Measurements from ENCODE around the gene LHX4. TPM values are rescaled to one million over a fixed set of nuclear protein-coding genes. Genes with fewer than 3 reads are reported as not detected.

LHX4 gene
- total and polyA plus RNA-seq, 2 donors from 2014 or later: 0.37 TPM; not detected in 1

- no peak overlapping the region for H3K4me3 ChIP-seq (ENCODE audit: low read length in 3 of 3)
- H3K27ac ChIP-seq (ENCODE audit: low read depth in 2 of 2, low read length in 2 of 2): no peak overlapping the region
- no peaks in the 10 kb centered on the region for H3K27me3 ChIP-seq (ENCODE audit: control insufficient read depth, insufficient read depth, low read length)
- no peaks in the 10 kb centered on the region for H3K9me3 ChIP-seq (ENCODE audit: control insufficient read depth in 2 of 3, insufficient read depth in 1 of 3, low read length in 3 of 3)
- TF ChIP-seq CTCF (IDR thresholded peaks at IDR 0.05; ENCODE audit: borderline replicate concordance, extremely low read depth, insufficient read depth): no peak
- no peak for DNase-seq
- H3K9ac ChIP-seq (ENCODE audit: low read length in 3 of 3): no peak overlapping the region
- intact Hi-C loops (cut with DNase I): no loop called here
- H3K4me1 ChIP-seq (ENCODE audit: control insufficient read depth in 2 of 3, insufficient read depth in 2 of 3, low read depth in 1 of 3, low read length in 3 of 3): peaks cover 0 to 5% (median 0%) of the 10 kb centered on the region in 3 donors
- no peak for FAIRE-seq
- H3K36me3 ChIP-seq (ENCODE audit: control insufficient read depth in 2 of 3, insufficient read depth in 3 of 3, low read length in 3 of 3): no peaks in the 10 kb centered on the region
Observed at GRCh38 chr1:180310095-180310494, 80.0 kb downstream of the LHX4 start.

- peaks cover 0 to 5% (median 0%) of the 10 kb centered on the region in 3 donors for H3K4me1 ChIP-seq (ENCODE audit: control insufficient read depth in 2 of 3, insufficient read depth in 2 of 3, low read depth in 1 of 3, low read length in 3 of 3)
- no peak overlapping the region for H3K9ac ChIP-seq (ENCODE audit: low read length in 3 of 3)
- H3K27me3 ChIP-seq (ENCODE audit: control insufficient read depth, insufficient read depth, low read length): no peaks in the 10 kb centered on the region
- no peak for DNase-seq
- no peak for TF ChIP-seq CTCF (IDR thresholded peaks at IDR 0.05; ENCODE audit: borderline replicate concordance, extremely low read depth, insufficient read depth)
- H3K36me3 ChIP-seq (ENCODE audit: control insufficient read depth in 2 of 3, insufficient read depth in 3 of 3, low read length in 3 of 3): no peaks in the 10 kb centered on the region
- H3K4me3 ChIP-seq (ENCODE audit: low read length in 3 of 3): no peak overlapping the region
- H3K27ac ChIP-seq (ENCODE audit: low read depth in 2 of 2, low read length in 2 of 2): no peak overlapping the region
- FAIRE-seq: no peak
- no peaks in the 10 kb centered on the region for H3K9me3 ChIP-seq (ENCODE audit: control insufficient read depth in 2 of 3, insufficient read depth in 1 of 3, low read length in 3 of 3)
- intact Hi-C loops (cut with DNase I): no loop called here
Observed at GRCh38 chr1:180311011-180311730, 81.1 kb downstream of the LHX4 start.

- Histone ChIP-seq H3K27me3 (ENCODE audit: control insufficient read depth, insufficient read depth, low read length) (no peaks in the 10 kb centered on the region), H3K9me3 (ENCODE audit: control insufficient read depth in 2 of 3, insufficient read depth in 1 of 3, low read length in 3 of 3) (no peaks in the 10 kb centered on the region), H3K4me1 (ENCODE audit: control insufficient read depth in 2 of 3, insufficient read depth in 2 of 3, low read depth in 1 of 3, low read length in 3 of 3) (peaks cover 0 to 5% (median 0%) of the 10 kb centered on the region in 3 donors), H3K4me3 (ENCODE audit: low read length in 3 of 3) (no peak overlapping the region), H3K36me3 (ENCODE audit: control insufficient read depth in 2 of 3, insufficient read depth in 3 of 3, low read length in 3 of 3) (no peaks in the 10 kb centered on the region), H3K9ac (ENCODE audit: low read length in 3 of 3) (no peak overlapping the region), H3K27ac (ENCODE audit: low read depth in 2 of 2, low read length in 2 of 2) (no peak overlapping the region)
- intact Hi-C loops (cut with DNase I): no loop called here
- no peak for TF ChIP-seq CTCF (IDR thresholded peaks at IDR 0.05; ENCODE audit: borderline replicate concordance, extremely low read depth, insufficient read depth)
- FAIRE-seq (no peak), DNase-seq (no peak)
Observed at GRCh38 chr1:180312926-180313325, 82.9 kb downstream of the LHX4 start.
